Measurements from ENCODE around the gene ERC2. TPM values are rescaled to one million over a fixed set of nuclear protein-coding genes. Genes with fewer than 3 reads are reported as not detected.
A peak's percentile ranks its signal among the peaks of the same experiment; 100 is the strongest.

ERC2 gene
- total RNA-seq, 1 donor: 0.36 TPM

GRCh38 chr3:56251343-56251945 is 216.8 kb downstream of the ERC2 start:
- DNase-seq (ENCODE audit: insufficient read length, low spot score, missing footprints): peak; percentile 48
- H3K36me3 ChIP-seq (ENCODE audit: insufficient read depth, low read length): no peaks in the 10 kb centered on the region
- no peak overlapping the region for H3K4me2 ChIP-seq (ENCODE audit: insufficient read depth, low read length)
- H3K27me3 ChIP-seq (ENCODE audit: insufficient read depth, low read length): no peaks in the 10 kb centered on the region
- H3K27ac ChIP-seq (ENCODE audit: low read depth, low read length): no peak overlapping the region
- TF ChIP-seq, protein P1, sequence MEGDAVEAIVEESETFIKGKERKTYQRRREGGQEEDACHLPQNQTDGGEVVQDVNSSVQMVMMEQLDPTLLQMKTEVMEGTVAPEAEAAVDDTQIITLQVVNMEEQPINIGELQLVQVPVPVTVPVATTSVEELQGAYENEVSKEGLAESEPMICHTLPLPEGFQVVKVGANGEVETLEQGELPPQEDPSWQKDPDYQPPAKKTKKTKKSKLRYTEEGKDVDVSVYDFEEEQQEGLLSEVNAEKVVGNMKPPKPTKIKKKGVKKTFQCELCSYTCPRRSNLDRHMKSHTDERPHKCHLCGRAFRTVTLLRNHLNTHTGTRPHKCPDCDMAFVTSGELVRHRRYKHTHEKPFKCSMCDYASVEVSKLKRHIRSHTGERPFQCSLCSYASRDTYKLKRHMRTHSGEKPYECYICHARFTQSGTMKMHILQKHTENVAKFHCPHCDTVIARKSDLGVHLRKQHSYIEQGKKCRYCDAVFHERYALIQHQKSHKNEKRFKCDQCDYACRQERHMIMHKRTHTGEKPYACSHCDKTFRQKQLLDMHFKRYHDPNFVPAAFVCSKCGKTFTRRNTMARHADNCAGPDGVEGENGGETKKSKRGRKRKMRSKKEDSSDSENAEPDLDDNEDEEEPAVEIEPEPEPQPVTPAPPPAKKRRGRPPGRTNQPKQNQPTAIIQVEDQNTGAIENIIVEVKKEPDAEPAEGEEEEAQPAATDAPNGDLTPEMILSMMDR (IDR thresholded peaks at IDR 0.05; ENCODE audit: extremely low read depth, low read depth, low read length): peak; percentile 83
- H3K79me2 ChIP-seq (ENCODE audit: insufficient read depth, low read length): no peaks in the 10 kb centered on the region
- H3K9me3 ChIP-seq (ENCODE audit: low read depth, low read length): no peaks in the 10 kb centered on the region
- no peaks in the 10 kb centered on the region for H4K20me1 ChIP-seq (ENCODE audit: insufficient read depth, low read length)
- no peak overlapping the region for H2AFZ ChIP-seq (ENCODE audit: low read length)
- no peak overlapping the region for H3K4me3 ChIP-seq (ENCODE audit: insufficient read depth, low read length)
- H3K4me1 ChIP-seq (ENCODE audit: insufficient read depth, low read length): no peaks in the 10 kb centered on the region

- TF ChIP-seq, protein P1 (IDR thresholded peaks at IDR 0.05; ENCODE audit: extremely low read depth, low read depth, low read length): no peak
- H4K20me1 ChIP-seq (ENCODE audit: insufficient read depth, low read length): no peaks in the 10 kb centered on the region
- no peaks in the 10 kb centered on the region for H3K4me1 ChIP-seq (ENCODE audit: insufficient read depth, low read length)
- no peak overlapping the region for H2AFZ ChIP-seq (ENCODE audit: low read length)
- no peaks in the 10 kb centered on the region for H3K36me3 ChIP-seq (ENCODE audit: insufficient read depth, low read length)
- H3K9me3 ChIP-seq (ENCODE audit: low read depth, low read length): no peaks in the 10 kb centered on the region
- H3K27me3 ChIP-seq (ENCODE audit: insufficient read depth, low read length): no peaks in the 10 kb centered on the region
- no peak for DNase-seq (ENCODE audit: insufficient read length, low spot score, missing footprints)
- H3K27ac ChIP-seq (ENCODE audit: low read depth, low read length): no peak overlapping the region
- no peak overlapping the region for H3K4me3 ChIP-seq (ENCODE audit: insufficient read depth, low read length)
- no peaks in the 10 kb centered on the region for H3K79me2 ChIP-seq (ENCODE audit: insufficient read depth, low read length)
- no peak overlapping the region for H3K4me2 ChIP-seq (ENCODE audit: insufficient read depth, low read length)
Observed at GRCh38 chr3:56248021-56248420, 220.2 kb downstream of the ERC2 start.

GRCh38 chr3:56238299-56238698 is 230.0 kb downstream of the ERC2 start:
- Histone ChIP-seq H3K9me3 (ENCODE audit: low read depth, low read length) (no peaks in the 10 kb centered on the region), H3K27me3 (ENCODE audit: insufficient read depth, low read length) (no peaks in the 10 kb centered on the region), H3K27ac (ENCODE audit: low read depth, low read length) (no peak overlapping the region), H3K4me1 (ENCODE audit: insufficient read depth, low read length) (no peaks in the 10 kb centered on the region), H4K20me1 (ENCODE audit: insufficient read depth, low read length) (no peaks in the 10 kb centered on the region), H3K36me3 (ENCODE audit: insufficient read depth, low read length) (no peaks in the 10 kb centered on the region), H3K4me2 (ENCODE audit: insufficient read depth, low read length) (no peak overlapping the region), H3K4me3 (ENCODE audit: insufficient read depth, low read length) (no peak overlapping the region), H3K79me2 (ENCODE audit: insufficient read depth, low read length) (no peaks in the 10 kb centered on the region), H2AFZ (ENCODE audit: low read length) (no peak overlapping the region)
- no peak for DNase-seq (ENCODE audit: insufficient read length, low spot score, missing footprints)
- TF ChIP-seq, protein P1 (IDR thresholded peaks at IDR 0.05; ENCODE audit: extremely low read depth, low read depth, low read length): no peak

DNA sequence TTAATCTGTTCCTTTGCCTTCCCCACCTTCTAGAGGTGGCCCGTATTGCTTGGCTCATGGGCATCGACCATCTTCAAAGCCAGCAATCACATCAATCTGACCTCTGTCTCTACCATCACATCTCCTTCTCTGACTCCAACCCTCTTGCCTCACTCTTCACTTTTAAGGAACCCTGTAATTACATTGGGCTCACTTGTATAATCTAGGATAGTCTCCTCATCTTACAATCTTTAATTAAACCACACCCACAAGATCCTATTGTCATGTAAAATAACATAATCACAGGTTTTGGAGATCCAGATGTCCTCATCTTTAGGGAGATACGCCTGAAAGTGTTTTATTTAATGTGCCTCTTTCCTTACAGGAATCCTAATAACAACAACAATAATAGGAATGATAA is 234.5 kb downstream of the ERC2 start:
- Histone ChIP-seq H3K27ac (ENCODE audit: low read depth, low read length) (no peak overlapping the region), H4K20me1 (ENCODE audit: insufficient read depth, low read length) (no peaks in the 10 kb centered on the region), H3K79me2 (ENCODE audit: insufficient read depth, low read length) (no peaks in the 10 kb centered on the region), H2AFZ (ENCODE audit: low read length) (no peak overlapping the region), H3K36me3 (ENCODE audit: insufficient read depth, low read length) (no peaks in the 10 kb centered on the region), H3K4me1 (ENCODE audit: insufficient read depth, low read length) (no peaks in the 10 kb centered on the region), H3K4me3 (ENCODE audit: insufficient read depth, low read length) (no peak overlapping the region), H3K4me2 (ENCODE audit: insufficient read depth, low read length) (no peak overlapping the region), H3K9me3 (ENCODE audit: low read depth, low read length) (no peaks in the 10 kb centered on the region), H3K27me3 (ENCODE audit: insufficient read depth, low read length) (no peaks in the 10 kb centered on the region)
- TF ChIP-seq, protein P1 (IDR thresholded peaks at IDR 0.05; ENCODE audit: extremely low read depth, low read depth, low read length): no peak
- DNase-seq (ENCODE audit: insufficient read length, low spot score, missing footprints): no peak

Data from osteoblast (primary cell).